HG02981 (cell line): Measurements from ENCODE around the gene CEBPE.

ENCODE experiments used
- ATAC-seq: cut with Tn5 transposase; IDR thresholded peaks from one replicate; pipeline ENCODE4 v1.9.1; 2021; ENCODE audit warnings: mild to moderate bottlenecking, moderate library complexity; ENCODE audit not compliant: unreplicated experiment

CEBPE gene

DNA sequence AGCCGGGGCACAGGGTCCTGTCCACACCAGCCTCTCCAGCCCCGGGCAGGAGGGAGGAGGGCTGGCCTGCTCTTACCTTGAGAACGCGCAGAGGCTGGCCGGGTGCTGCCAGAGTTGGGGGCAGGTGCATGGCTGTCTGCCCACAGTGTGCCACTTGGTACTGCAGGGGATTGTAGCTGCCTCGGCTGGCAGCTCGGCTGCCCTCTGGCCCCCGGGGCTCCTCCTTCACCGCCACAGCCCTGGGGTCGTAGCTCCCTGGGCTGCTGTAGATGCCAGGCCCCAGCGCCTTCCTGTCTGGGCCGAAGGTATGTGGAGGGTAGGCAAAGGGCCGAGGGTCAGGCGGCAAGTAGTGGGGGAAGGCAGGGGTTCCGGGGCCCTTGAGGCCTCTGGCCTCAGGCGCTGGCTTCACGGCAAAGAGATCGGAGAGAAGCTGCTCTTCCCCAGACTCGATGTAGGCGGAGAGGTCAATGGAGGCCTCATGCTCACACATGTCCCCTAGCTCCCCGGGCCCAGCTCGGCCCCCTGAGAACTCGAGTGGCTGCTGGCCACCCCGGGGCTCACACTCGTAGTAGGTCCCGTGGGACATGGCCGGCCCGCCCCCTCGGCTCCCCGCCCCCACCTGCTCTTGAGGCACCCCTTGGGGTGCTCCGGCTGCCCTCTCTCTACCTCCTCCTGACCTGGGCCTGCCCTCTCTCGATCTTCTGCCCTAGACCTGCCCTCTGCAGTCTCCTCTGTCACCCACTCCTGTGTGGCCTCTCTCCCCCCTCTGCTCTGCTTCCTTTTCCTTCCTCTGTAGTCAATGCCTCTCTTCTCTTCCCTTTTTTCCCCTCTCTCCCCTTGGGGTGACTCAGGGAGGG, at the start of gene CEBPE:
Gene CEBPE, minus strand, starts transcription at position 750 of the 857 bp plus-strand sequence. Its CDS starts 164 bp downstream, at position 586.
- no peak for ATAC-seq

DNA sequence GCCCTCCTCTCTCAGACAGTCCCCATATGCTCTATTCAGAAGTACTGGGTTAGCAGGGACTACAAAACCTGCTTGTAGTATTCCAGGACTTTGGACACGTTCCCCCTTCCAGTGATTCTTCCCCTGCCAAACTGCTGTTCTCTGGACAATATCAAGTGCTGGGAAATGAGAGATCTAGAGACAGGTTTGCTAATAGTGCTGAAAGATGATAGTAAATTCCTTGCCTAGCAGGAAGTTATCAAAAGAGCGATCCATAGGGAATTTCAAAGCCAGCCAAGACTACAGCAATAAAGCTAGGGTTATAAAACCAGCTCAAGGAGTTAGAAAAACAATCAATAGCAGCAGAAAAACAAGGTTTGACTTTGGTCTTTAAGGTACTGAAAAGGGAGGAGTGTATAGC, 49.2 kb upstream of the CEBPE start:
- no peak for ATAC-seq

DNA sequence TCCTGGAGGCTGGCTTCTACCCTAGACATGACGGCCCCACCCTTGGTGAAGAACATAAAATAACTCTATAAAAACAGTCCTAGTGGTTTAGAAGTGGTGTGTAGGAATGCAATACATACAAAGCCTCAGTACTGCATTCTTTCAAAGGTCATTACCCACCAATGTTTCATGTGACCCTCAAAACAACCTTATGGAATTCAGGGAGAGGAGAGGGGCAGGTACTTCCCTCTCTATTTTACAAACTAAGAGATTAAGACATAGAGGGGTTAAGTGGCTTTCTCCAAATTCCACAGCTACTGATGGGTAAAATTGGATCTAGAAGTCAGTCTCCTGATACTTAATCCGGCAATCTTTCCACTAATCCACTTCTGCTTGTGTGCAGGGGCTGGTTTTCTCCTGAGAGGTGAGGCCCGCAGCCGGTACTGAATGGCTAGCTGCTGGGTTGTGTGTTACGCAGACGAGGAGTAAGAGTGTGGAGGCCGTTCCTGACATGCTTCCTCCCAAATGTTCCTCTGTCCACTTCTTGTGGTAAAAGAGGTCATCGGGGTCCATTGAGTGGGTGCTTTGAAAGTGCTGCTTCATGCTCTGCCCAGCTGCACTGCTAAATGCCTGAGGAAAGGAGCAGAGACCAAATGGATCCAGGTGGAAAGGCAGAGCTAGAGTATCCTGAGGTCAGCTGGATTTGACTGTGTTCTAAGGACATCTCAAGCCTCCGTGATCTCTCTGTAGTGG, 48.2 kb upstream of the CEBPE start:
- no peak for ATAC-seq

DNA sequence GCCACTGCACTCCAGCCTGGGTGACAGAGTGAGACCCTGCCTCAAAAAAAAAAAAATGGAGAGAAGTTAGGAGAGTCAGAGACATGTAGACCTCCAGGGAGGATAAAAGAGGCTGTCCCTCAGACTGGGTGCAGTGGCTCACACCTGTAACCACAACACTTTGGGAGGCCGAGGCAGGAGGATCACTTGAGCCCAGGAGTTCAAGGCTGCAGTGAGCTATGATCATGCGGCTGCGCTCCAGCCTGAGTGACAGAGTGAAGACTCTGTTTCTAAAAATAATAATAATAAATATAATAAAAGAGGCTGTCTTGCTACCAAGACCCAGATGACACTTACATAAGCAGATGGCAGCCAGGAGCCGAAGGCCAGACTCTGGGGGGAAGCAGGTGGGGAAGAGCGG, 45.9 kb upstream of the CEBPE start:
- ATAC-seq = no peak

DNA sequence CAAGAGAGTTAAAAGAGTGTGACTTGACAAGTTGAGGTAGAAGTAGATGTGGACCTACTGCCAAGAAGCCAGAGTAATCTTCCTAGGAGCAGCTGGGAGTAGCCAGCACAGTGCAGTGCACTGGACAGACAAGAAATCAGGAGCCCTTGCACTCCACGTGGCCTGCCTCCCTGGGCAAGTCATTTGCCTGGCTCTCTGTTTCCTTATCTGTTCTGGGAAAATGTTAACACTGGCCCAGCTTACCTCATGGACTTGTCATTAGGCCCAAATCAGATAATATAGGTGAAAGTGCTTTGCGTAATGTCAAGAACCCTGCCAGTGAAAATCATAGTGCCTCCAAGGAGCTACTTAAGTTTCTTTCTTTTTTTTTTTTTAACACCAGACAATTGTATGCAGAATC, 45.2 kb upstream of the CEBPE start:
- no peak for ATAC-seq

DNA sequence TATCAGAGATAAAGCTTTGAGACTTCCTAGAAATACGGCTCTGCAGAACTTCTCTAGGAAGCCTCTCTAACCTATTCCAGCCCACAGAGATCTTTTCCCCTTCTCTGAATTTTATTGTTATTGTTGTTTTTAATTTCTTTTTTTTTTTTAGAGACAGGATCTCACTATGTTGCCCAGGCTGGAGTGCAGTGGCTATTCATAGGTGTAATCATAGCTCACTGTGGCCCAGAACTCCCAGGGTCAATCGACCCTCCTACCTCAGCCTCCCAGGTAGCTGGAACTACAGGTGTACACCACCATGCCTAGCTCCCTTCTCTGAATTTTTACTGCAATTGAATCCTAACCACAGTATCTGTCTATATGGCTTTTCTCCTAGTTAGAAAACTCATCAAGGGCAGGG, 44.8 kb upstream of the CEBPE start:
- no peak for ATAC-seq

DNA sequence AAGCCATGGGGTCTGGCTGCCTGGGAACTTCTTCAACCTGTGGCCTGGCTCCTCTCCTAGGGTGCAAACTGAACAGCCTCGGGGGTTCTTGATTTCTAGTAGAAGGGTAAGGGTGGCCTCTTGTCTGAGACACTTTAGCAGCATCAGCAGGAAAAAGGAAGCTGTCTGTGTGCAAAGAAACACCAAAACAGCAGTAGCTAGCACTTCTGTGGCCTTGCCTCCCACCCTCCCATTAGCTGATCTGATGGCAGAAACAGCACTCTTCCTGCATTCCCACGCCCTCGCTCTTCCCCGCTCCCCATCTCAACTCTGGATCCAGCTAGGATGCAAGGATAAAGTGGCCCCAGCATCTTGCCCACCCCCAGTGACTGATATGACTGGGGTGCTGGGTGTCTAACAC, 43.7 kb upstream of the CEBPE start:
- no peak for ATAC-seq

DNA sequence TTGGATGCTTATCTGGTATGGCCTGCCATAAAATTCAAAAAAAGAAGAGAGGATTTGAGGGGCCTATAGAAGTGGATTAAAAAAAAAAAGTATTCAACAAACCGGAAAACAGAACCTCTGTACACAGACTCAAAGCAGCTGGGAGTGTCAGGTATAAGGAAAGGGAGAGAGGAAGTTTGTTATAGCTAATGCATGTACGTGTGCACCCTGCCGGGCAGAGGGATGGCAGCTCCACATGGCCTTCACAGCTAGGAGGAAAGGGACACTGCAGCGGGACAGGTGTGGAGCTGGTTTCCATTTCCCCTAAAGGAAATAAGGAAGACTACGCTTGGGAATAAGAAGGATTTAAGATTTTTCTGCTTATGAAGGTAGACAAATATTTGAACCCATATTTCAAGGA, 43.0 kb upstream of the CEBPE start:
- ATAC-seq = no peak

DNA sequence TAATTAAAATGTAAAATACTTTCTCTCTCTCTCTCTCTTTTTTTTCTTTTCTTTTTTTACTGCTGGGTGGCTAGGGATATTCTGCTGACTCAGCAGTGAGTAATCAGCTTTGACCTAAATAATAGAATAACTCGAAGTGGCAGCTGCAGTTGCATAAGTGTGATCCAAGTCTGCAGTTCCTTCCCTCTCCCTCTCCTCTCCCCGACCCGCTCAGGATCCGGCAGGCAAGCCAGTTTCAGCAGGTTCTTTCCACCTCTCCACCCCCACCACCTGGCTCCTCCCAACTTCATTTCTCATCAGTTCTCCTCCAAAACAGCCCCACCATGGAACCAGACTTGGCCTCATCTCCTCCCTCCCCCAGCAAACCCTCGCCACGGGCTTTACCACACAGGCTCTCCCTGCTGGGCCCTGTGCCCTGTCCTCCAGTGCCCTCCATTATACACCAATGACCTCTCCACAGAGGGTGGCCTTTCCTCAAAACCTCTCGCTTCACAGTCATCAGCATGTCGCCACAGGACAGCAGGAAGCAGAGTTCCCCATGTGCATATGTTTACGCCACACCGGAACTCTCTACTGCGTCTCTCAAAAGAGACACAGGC, 42.0 kb upstream of the CEBPE start:
- ATAC-seq = no peak

DNA sequence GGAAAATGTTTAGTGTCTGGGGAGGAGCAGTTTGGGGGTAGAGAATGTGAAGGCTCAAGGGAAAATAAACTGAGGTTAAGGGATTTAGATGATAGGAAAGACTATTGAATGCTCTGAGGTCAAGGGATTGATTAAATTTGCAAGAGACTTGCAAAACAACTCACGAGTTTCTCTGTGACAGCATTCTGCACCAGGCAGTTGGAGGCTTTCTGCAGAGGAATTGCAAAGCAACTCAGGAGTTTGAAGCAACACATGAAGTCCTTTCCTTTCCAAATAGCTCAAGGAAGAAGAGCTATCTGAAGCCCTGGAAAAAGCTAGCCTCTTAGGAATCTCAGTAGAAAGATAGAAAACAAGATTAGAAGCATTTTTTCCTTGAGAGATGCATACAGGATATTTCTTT, 40.5 kb upstream of the CEBPE start:
- no peak for ATAC-seq

DNA sequence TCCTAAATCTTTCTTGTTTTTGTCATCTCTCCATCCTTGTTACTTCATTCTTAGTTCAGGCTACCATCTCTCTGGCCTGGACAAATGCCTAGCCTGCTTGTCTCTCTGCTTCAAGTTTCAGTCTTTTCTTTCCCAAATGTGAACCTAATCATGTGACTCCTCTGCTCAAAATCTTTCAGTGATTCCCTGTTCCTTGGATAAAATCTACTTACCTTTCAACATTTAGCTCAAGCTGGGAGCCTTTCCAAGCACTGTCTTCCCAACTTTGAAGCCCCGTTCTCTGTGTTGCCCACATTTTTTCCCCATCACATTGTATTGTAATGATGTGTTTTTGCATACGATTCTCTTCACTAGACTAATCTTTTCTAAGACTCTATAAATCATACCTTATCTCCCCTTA, 39.7 kb upstream of the CEBPE start:
- ATAC-seq = no peak

DNA sequence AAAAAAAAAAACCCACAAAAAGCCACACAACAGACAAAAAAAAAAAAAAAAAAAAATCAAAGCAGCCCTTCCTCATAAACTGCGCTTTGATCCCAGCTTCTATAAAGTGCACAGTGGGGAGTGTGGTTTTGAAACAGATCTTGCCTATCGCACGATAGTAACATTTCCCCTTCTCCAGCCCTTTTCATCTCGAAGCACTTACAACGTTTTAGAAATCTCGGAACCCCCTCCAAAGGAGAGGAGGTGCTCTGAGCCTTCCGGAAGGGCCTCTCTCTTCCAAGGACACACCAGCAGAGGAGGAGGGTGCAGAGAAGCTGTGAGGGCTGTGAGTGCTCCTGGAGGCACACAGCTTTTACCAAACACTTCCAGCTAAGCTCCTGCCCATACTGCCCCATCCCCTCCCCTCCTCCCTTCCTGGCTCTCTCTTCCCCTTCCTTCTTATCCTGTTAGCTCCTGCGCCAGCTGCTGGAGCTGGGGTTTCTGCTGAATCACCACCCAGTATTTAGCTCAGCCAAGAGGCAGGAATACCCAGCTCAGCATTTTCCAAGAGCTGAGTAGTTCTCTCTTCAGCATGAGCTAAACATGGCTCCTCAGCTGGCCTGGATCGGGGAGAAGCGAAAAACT, 36.0 kb upstream of the CEBPE start:
- ATAC-seq = no peak

DNA sequence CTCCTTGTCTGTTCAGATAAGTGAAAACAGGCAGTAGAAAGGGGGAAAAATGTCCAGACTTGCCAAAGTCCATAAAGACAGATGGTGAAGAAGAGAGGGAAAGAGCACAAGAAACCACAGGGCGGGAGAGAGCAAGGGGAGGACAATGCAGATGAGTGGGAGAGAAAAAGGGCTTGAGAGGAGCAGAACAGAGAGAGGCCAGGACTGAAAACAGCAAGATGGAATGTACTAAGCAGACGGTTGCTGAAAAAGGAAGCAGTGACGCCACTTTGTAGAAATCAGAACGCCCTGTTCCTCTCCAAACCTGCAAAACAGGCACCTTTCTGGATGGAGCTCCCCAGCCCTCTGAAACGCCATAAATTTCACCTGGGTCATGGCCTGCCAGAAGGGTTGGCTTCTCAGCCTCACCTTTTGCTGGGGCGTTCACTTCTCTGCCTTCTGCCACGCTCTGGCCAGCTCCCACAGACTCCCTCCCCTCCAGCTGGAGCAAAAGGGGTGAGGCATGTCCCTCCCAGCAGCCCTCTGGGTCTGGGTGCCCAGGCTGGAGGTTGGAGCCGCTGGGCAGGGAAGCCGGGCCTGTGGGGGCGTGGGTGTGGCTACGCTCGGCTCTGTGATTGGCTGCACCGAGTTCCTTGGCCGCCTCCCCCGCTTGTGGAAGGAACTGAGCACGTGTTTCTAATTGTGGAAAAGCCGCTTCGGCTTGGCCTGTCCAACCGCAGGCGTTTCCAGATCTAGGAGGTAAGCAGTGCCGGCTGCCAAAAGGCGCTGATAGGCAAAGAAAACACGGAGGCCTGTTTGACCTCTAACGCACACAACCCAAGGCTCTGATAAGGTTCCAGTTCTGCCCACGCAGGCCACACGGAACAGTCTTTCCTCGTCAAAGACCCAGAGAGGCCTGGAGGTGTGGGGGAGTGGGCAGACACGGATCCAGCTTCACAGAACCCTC, 35.1 kb upstream of the CEBPE start:
- ATAC-seq = no peak

DNA sequence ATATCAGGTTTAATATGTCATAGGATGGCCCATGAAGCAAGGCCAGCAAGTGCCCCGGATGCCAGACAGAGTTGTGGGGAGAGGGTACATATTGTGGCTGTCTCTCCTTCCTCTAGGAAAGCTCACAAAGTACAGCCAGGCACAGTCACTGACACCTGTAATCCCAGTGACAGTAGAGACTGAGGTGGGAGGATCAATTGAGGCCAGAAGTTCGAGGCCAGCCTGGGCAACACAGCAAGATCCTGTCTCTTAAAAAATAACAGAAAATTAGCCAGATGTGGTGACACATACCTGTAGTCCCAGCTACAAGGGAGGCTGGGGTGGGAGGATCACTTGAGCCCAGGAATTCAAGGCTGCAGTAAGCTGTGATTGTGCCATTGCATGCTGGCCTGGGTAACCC, 32.3 kb upstream of the CEBPE start:
- no peak for ATAC-seq

DNA sequence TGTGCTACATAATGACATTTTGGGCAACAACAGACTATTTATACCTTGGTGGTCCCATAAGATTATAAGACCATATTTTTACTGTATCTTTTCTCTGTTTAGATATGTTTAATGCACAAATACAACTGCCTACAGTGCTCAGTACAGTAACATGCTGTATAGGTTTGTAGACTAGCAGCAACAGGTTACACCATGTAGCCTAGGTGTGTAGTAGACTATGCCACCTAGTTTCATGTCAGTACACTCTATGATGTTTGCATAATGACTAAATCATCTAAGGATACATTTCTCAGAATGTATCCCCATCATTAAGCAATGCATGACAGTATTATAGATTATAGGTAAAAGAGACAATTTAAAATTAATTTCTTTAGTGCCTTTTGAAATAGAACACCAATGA, 30.7 kb upstream of the CEBPE start:
- ATAC-seq = no peak

DNA sequence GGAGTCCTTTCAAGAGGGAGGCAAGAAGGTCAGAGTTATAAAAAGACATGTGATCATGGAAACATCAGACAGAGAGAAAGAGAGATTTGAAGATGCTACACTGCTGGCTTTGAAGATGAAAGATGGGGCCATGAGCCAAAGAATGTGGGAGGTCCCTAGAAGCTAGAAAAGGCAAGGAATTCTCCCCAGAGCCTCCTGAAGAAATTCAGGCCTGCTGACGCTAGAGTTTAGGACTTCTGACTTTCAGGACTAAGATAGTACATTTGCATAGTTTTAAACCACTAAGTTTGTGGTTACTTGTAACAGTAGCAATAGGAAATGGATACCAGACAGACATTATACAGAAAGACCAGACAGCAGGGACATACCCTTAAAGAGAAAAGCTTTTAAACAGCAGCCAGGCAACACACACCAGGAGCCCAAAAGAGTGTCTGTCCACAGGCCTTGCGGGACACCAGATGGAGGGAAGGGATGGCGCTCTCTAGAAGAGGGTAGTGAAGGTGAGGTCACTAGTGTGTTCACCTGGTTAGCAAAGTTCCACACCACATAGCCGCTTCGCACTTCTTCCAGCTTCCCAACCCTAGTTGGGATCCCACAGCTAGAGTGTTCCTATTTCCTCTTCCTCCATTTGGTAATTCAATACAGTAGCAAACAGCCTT, 29.7 kb upstream of the CEBPE start:
- ATAC-seq = no peak

DNA sequence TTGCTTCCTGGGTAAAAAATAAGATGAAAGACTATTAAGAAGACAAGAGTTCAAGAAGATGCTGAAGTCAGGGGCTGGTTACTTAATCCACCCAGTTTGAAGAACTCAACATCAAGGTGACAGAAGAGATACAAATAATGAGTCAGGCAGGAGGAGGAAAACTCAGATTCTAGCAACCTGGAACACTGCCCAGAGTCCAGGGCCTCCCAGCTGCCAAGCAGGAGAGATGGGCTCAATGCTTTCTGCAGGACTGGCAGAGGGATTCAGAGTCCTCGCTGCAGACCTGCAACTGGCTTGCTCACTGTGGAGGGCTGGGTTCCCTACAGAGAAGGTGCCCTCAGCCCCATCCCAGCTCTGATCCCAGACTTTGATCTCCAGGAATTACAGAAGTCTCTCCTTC, 28.6 kb upstream of the CEBPE start:
- ATAC-seq = no peak

DNA sequence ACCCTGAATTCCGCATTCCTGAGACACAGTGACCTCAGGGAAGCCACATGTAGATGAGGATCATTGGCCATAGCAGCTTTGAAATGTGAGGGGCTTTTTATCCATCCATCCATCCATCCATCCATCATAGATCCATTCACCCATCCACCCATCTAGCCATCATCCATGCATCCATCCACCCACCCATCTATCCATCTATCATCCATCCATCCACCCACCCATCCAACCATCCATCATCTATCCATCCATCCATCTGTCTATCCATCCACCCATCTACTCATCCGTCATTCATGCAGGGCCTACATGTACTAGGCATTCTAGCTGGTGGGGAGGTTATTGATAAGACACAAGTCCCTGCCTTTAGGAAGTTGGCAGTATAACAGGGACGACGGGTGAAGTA, 27.9 kb upstream of the CEBPE start:
- no peak for ATAC-seq

DNA sequence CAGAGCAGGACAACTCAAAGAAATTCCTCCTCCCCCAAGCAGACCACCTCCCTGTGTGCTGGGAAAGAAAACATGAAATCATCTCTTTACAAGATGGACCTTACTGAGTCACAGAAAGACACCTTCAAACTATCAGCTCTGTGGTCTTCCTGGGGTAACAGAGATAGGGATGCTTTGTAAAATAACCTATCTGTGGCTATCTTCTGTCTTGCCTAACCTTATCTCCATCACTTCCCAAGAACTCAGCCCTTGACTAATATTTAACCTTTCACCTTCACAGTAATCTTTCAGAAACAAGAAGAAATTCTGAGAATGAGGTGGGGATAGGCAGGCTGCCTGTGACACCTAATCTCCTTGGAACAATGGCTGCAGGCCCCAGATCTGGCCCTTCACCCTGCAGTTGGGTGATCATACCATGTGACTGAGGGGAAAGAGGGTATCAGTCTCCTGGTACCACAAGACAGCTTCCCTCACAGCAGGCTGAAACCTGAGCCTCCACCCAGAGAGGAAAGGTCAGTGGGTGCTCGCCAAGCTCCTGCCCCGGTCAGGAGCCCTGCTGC, 27.4 kb upstream of the CEBPE start:
- ATAC-seq = no peak
